ENCODE results near the gene PPP1R16B.

The PPP1R16B gene

GRCh38 chr20:38870733-38871559 lies 65.4 kb downstream of the PPP1R16B start:
- TF ChIP-seq ZNF18 (tag by site-specific recombination; IDR thresholded peaks at IDR 0.05) (peak; percentile 28; the same call in 1 of the 2 replicates), ZNF704 (tag by site-specific recombination; IDR thresholded peaks at IDR 0.05) (no peak)
- no peaks in the 10 kb centered on the region for H3K4me1 ChIP-seq (ENCODE audit: control insufficient read depth, insufficient read depth, low read length)
- POLR2A ChIA-PET = no interaction called here
- no peak overlapping the region for H3K4me3 ChIP-seq (ENCODE audit: low read depth, low read length)
- CTCF ChIA-PET = interaction anchor here (0.5 to 1.0 kb wide), 3 partner anchors 22 to 271 kb away, joined by 3 read pairs; no protein-coding TSS in a partner anchor
- no peaks in the 10 kb centered on the region for H3K36me3 ChIP-seq (ENCODE audit: control insufficient read depth in 2 of 2, insufficient read depth in 1 of 2, low read length in 2 of 2)
- H3K9me3 ChIP-seq (ENCODE audit: control insufficient read depth, insufficient read depth, low read depth, low read length) = no peaks in the 10 kb centered on the region
- no peak overlapping the region for H3K27ac ChIP-seq (ENCODE audit: extremely low read depth, low read depth, low read length)

- CTCF ChIA-PET = interaction anchor here (0.6 kb wide), 1 partner anchor 271 kb away, joined by 3 read pairs; no protein-coding TSS in a partner anchor
- no peaks in the 10 kb centered on the region for H3K4me1 ChIP-seq (ENCODE audit: control insufficient read depth, insufficient read depth, low read length)
- no peak for TF ChIP-seq ZNF549 (tag by site-specific recombination; IDR thresholded peaks at IDR 0.05)
- TF ChIP-seq ZNF350 (tag by site-specific recombination; IDR thresholded peaks at IDR 0.05) = no peak
- TF ChIP-seq ZSCAN4 (tag by site-specific recombination; IDR thresholded peaks at IDR 0.05) = no peak
- no peak for TF ChIP-seq ZNF596 (tag by site-specific recombination; IDR thresholded peaks at IDR 0.05)
- TF ChIP-seq ZNF692 (tag by site-specific recombination; IDR thresholded peaks at IDR 0.05) = no peak
- no peak for TF ChIP-seq MEIS1 (CRISPR knock-in tag; IDR thresholded peaks at IDR 0.05; ENCODE audit: borderline replicate concordance)
- TF ChIP-seq ZNF76 (tag by site-specific recombination; IDR thresholded peaks at IDR 0.05; ENCODE audit: borderline replicate concordance, low read depth) = no peak
- no peak for TF ChIP-seq ZNF548 (tag by site-specific recombination; IDR thresholded peaks at IDR 0.05)
- TF ChIP-seq HOXC10 (CRISPR knock-in tag; IDR thresholded peaks at IDR 0.05) = no peak
- no peak for TF ChIP-seq ZNF169 (tag by site-specific recombination; IDR thresholded peaks at IDR 0.05)
- no peak for TF ChIP-seq GLI4 (tag by site-specific recombination; IDR thresholded peaks at IDR 0.05)
- TF ChIP-seq KLF8 (tag by site-specific recombination; IDR thresholded peaks at IDR 0.05) = no peak
- TF ChIP-seq ZNF777 (tag by site-specific recombination; IDR thresholded peaks at IDR 0.05; ENCODE audit: borderline replicate concordance) = no peak
- no peak for TF ChIP-seq ZNF747 (tag by site-specific recombination; IDR thresholded peaks at IDR 0.05)
- TF ChIP-seq KLF17 (tag by site-specific recombination; IDR thresholded peaks at IDR 0.05) = no peak
- no peak for TF ChIP-seq ZNF302 (tag by site-specific recombination; IDR thresholded peaks at IDR 0.05; ENCODE audit: low read depth)
- no peak for TF ChIP-seq SP7 (tag by site-specific recombination; IDR thresholded peaks at IDR 0.05)
- TF ChIP-seq ZNF366 (tag by site-specific recombination; conservative IDR thresholded peaks at IDR 0.05) = no peak
- no peak for TF ChIP-seq ZNF148 (tag by site-specific recombination; IDR thresholded peaks at IDR 0.05; ENCODE audit: borderline replicate concordance)
- H3K9me3 ChIP-seq (ENCODE audit: control insufficient read depth, insufficient read depth, low read depth, low read length) = no peaks in the 10 kb centered on the region
- no peaks in the 10 kb centered on the region for H3K36me3 ChIP-seq (ENCODE audit: control insufficient read depth in 2 of 2, insufficient read depth in 1 of 2, low read length in 2 of 2)
- POLR2A ChIA-PET = no interaction called here
- H3K4me3 ChIP-seq (ENCODE audit: low read depth, low read length) = no peak overlapping the region
- H3K27ac ChIP-seq (ENCODE audit: extremely low read depth, low read depth, low read length) = no peak overlapping the region
Measured at GRCh38 chr20:38871560-38871953, 66.1 kb downstream of the PPP1R16B start.
